HG03135 (cell line): Measurements from ENCODE around the gene GBA2.

Experiments
- ATAC-seq: cut with Tn5 transposase; IDR thresholded peaks from one replicate; pipeline ENCODE4 v1.9.1; 2021; ENCODE audit warnings: mild to moderate bottlenecking, moderate library complexity; ENCODE audit not compliant: unreplicated experiment

GBA2 gene

DNA sequence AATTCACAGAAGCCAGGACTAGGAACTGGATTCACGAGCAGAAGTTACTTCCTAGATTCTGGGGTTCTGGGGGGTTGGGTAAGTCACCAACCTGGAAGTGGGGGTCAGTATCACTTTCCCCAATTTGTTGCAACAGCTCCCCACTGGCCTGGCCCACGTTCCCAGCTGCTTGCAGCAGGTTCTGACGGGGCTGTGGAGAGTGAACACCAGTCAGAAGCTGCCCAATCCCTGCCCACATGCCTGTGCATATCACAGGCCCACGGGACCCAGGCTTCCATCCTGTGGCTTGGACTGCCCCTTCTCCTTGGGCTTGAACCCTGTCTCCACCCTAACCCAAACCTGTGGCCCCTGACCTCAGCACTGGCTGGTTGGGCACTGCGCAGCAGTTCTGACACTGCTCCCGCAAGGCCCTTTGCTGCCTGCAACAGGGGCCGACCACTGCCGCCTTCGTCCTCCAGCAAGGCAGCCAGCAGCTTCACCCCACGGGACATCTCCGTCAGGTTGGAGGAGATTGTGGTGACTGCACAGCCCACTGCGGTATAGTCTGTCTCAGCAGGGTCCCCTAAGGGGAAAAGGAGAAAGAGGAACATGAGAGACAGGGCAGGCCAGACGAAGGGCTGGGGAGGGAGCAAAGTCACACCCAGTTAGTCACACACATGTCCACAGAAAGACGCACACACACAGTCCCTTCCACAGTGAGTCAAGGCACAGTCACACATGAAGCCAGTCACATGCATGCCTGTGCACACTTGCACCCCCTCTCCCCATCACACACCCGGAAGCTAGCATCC, 30.1 kb downstream of the GBA2 start:
- no peak for ATAC-seq

DNA sequence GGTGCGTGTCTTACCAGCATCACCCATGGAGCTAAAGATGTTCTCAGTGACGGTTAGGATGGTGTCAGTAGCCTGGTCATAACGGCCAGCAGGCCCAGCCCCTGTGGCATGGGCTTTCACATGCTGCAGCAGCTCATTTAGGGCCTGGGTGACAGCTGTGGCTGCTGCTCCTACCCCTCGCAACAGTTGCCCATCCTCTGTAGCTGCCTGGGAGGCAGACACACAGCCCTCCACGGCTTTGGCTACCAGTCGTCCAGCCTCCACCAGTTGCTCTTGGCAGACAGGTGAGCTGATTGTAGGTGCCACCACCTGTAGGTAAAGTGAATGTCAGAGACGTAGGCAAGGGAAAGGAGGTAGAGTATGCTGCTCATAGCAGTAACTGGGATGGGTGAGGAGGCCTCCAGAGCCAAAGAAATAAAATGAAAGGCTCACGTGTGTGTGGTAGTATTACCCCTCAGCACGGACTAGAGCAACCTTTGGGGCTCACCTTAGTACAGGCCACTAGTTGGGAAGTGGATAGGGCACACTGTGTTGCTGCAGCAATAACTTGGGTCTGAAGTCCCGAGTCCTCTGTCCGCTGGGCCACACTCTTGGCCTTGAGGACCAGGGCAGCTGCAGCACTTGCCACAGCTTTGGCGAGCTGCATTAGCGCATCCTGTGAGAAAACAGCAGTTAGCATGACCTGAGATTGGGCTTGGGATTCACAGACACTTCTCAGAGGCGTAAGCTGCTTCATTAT, 31.7 kb downstream of the GBA2 start:
- no peak for ATAC-seq

DNA sequence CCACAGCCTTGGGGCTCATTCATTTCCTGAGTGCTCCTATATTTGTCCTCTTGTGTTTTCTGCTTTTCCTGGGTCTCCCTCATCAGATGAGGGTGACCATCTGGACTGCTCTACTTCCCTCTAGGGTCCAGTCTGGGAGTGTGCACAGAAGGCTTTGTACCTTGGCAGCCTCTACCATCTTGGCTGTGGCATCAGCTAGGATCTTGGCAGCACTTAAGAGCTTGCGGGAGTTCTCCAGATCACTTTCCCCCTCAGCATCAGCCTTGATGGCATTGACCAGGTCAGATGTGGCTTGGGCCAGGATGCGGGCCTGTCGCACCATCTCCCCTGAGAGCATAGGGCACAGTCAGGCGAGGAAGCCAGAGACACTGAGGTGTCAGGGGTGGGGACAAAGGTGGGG, 32.8 kb downstream of the GBA2 start:
- no peak for ATAC-seq

DNA sequence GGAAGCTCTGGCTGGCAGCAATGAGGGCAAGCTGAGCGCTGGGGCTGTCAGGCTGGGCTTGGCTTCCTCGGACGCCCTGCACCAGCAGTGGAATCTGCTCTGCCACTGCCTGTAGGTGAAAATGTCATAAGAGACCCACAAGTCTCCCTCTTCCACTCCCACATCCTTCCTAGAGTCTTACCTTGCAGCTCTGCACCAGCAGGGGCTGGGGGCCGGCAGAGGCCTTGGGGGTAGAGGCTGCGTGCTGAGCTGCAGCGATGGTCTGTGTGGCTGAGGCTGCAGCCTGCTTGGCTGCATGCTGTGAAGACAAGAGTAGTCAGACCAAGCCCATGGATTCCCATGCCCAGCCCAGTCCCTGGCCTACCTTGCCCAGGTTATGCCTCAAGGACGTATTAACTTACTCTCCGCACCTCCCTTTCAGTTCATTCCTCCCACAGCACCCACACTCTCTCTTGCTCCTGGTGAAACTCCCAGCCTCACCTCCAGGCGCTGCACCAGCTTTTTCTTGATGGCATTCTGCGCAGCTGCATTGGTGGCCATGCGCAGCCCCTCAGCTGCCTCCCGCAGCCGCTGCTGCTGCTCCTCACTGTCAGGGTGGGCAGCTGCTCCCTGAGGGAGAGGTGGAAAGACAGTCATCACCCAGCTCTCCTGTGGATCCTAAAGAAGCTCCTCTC, 34.3 kb downstream of the GBA2 start:
- ATAC-seq: no peak

DNA sequence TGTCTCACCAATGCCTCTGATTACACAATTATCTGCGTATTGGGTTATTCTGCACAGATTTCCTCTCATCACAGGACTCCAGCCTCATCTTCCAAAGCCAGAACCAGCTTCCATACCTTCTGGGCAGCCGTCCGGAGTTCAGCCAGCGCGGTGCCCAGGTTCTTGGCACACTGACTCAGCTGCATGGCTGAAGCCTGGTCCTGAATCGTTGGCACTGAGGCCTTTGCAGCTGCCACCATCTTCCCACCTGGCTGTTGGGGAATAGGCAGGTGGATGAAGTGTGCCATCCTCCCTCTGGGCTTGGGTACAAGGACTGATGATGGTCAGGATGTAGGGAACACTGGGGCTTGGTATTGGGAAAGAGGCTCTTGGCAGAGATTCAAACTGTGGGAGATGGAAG, 34.9 kb downstream of the GBA2 start:
- ATAC-seq: no peak

DNA sequence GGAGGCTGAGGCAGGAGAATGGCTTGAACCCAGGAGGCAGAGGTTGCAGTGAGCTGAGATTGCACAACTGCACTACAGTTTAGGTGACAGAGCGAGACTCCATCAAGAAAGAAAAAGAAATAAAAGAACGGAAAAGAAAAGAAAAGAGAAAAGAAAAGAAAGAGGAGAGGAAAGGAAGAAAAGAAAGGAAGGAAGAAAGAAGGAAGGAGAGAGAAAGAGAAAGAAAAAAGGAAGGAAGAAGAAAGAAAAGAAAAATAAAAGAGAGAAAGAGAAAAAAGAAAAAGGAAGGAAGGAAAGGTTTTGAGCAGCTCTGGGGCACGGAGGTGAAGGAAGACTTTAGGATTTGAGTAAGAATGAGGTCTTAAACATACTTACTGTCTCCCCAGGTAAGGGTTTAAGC, 35.5 kb downstream of the GBA2 start:
- ATAC-seq: no peak

DNA sequence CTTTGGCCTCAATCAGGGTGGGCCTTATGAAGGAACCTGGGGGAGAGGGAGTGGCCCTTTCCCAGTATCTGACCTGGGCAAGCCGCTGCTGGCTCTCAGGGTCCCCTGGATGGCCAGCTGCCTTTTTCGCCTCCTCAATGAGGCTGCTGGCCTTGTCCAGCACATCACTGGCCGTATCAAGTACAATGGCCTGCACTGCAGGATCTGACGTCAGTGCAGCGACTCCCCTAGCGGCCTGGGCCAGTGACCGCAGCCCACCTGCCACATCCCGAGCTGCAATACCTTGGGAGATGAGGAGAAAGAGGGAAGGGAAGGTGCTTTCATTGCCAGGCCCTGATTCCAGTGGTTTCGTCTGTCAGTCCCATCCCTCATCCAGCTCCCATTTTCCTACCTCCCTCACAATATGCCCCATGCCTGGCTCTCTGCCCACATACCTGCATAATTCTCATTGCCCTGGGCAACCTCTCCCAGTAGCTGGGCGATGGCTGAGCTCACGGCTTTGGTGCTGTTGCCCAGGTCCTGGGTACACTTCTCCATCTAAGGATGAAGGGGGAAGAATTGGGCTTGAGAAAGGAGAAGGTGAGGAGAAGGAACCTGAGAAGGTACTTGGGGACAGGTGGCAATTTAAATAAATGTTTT, 36.1 kb downstream of the GBA2 start:
- ATAC-seq: no peak

DNA sequence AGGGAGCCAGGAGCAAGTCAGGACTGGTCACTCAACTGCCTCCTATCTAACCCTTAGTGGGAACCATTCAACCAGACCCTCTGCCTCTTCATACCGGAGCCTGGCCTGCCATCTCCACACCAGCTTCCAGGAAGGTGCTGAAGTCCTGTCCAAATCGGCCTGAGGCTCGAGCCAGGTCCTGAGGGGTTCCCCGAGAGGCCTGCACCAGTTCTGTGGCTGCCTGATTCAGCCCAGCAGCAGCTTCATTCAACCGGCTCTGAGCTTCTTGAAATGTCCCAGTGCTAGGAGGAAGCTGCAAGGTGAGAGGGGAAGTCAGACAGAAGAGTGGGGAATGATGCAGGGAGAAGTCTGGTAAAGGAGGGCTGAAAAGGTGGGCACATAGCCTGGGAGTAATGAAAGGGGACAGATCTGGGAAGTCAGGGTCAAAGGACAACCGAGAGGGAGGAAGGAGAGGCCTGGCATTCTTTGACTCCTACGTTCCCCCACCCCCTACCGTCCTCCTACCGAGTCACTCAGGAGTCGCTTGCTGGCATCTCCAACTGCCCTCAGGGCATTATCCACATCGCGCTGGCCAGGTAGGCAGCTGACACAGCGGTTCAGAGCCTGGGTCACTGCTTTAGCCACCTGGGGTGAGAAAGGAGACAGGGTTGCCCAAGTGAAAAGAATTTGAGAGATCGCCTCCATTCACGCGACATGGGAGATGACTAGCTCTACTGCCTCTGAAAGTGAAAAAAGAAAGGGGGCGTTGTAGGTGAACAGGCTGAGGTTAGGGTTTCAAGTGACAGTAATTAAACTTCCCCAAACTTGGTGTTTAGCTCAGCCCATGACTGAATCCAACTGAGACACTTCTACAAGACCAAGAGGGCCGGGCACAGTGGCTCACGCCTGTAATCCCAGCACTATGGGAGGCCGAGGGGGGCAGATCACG, 37.3 kb downstream of the GBA2 start:
- no peak for ATAC-seq

DNA sequence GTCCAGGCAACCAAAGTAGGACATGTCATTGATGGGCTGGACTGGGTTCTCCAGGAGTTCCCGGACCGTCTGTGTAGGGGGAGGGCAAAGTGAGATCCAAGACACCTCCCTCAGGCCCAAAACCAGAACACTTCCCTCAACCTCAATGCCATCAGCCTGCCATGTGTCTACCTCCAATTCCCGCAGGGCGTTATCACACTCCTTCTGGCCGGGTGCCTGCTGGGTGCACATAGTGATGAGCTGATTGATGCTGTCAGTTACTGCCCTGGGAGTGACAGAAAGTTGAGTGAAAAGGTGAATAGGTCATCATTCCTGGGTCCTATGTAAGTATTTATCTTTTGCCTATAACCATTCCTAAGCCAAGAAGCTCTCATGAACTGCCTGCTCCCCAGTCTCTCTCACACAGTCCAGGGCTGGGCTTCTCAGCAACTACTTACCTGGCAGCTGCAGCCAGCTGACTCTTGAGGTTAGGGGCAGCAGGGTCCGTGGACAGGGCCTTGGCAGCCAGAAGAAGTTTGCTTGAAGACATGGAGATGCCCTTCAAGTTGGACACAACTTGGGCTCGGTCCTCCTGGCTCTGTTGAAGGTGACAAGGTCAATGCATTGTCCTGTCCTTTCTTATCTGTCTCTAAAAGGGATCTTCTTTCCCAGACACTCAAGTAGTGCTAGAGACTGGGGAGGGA, 38.1 kb downstream of the GBA2 start:
- ATAC-seq: no peak

DNA sequence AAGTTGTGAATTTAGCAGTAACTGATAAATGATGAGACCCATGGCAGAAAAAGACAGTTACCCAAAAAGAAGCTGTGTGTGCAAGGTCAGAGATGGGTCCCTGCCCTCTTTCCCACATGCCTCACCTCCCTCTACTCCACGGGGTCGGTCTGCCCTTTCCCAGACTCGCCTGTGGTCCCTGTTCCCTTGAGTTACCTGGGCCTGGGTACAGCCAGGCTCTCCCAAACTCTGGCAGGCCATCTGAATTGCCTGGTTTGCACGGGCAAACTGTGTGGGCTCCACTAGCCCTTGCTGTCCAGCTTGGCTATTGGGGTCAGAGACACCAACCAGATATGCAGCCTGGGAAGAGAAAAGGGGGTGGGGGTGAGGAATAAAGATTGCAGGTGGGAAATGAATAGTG, 40.9 kb downstream of the GBA2 start:
- ATAC-seq: no peak

DNA sequence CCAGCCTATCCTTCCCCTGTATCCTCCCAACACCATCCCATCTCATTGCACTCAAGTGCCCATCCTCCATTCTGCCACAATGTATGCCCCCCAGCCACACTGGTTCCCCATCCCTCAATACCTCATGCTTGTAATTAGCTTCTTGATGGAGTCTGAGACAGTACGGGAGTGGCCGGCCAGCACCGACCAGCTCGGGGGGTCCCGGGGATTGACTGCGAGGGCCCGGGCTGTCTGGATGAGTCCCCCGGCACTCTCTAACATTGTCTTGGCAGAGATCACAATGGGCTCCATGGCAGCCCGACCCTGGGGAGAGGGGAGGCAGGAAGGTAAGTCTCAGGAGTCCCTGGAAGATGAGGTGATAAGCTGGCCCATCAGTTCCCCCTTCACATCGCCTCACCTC, 42.1 kb downstream of the GBA2 start:
- ATAC-seq: no peak

DNA sequence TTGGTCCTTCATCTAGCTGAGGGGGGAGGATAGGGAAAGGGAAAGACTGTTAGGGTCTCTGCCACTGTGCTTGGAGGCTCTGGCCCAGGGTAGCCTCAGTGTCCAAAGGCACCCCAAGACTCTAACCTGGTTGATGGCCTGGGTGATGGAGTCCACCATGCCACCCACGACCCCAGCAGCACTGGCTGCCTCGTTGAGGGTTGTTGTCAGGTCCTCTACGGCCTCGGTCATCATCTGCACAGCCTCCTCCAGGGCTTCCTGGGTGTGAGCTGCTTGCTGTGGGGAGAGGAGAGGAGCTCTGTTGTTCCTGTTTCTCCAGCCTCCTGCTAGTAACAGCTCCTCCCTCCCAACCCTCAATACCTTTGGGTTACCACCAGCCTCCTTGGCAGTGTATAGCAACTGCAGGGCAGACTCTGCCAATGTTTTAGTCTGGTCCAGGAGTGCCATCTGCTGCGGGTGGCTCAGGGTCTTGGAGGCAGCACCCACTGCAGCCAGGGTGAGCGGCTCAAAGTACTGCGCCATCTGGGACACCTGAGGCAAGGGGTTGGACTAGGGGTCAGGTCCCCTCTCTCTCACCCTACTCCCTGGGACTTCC, 43.1 kb downstream of the GBA2 start:
- ATAC-seq: no peak

DNA sequence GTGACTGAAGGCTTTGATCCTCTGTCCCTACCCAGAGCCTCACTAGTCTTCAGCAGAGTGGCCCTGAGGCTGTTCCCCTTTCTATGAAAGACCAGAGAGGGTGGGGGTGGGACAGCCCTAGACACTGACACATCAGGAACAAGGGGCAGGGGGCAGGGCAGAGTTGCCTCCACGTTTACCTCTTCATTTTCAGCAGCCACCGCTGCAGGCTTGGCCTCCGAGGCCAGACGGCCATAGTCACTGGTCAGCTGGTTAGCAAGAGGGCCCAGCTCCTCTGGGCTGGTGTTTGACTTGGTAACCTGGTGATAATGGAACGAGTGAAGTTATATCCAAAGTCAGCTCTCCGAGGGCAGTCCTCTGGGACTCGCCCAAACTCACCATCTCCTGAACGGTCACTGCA, 43.7 kb downstream of the GBA2 start:
- ATAC-seq: no peak

DNA sequence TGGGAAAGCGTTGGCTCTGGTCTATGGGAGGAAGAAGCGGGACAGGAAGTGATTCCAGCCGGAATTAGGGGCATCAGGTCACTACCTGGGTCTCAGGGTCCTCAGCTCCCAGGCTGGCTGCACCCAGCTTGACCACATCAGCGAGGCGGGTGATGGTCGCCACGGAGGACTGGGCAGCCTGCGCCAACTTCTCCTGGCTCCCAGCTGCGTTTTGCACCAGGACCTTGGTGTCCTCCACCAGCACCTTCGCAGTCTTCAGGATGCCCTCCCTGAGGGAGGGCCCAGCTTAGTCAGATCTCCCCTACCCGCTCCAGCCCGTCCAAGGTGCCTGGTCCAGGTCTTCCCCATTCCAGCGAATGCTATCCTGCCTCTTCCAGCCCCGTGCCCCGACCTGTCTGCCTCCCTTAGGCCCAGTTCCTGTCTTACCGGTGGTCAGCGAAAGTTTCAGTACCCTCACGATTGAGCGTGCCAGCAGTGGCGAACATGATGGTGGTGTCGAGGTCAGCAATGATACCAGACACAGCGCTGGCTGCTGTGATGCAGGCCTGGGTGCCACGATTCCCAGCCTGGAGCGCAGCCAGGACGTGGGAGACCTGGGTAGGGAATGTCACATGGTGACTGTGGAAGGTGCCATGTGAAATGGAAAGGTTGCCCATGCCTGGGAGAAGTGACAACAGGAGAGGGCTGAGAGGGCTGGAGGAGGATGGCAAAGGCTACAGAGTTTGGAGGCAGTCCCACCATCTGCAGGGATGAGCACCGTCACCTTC, 44.9 kb downstream of the GBA2 start:
- no peak for ATAC-seq

DNA sequence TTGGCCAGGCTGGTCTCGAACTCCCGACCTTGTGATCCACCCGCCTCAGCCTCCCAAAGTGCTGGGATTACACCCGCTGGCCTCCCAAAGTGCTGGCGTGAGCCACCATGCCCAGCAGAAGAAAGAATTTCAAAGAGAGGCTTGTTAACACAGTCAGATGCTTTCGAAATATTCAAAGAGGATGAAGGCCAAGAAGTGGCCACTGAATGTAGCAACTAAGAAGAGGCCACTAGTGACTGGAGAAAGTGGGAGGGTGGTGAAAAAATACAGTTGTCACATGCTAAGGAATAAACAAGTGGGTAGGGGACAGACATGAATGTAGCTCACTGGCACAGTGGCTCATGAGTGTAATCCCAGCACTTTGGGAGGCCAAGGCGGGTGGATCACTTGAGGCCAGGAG, 46.3 kb downstream of the GBA2 start:
- ATAC-seq: no peak

DNA sequence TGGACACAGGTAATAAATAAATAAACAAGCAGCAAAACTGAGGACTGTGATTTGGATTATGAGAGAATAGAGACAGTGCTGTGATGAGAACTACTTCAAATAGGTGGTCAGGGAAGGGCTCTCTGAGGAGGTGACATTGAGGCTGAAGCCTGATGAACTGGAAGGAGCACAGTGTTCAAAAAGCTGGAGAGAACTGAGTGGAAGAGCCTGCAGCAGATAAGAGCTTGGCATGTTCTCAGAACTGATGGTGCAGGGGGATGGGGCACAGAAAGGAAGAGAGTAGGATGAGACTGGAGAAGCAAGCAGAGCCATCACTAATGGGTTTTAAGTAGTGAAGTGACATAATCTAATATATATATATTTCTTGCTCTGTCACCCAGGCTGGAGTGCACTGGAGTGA, 48.1 kb downstream of the GBA2 start:
- no peak for ATAC-seq

DNA sequence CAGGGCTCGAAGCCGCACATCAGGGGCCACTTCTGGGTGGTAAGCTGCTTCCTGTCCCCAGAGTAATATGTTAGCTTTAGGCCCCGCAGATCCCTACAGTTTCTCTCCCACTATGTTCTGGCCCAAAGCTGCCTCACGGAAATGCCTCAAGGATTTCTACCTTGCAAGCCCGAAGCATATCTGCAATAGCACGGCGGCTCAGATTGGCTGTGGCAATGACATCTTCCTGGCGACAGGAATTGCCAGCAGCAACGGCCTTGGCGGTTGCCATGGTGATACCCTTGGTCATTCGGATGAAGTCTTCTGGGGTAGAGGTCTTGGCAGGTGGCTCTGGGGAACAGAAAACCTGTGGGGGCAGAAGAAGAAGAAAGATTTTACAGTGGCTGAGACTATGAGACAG, 49.0 kb downstream of the GBA2 start:
- no peak for ATAC-seq

DNA sequence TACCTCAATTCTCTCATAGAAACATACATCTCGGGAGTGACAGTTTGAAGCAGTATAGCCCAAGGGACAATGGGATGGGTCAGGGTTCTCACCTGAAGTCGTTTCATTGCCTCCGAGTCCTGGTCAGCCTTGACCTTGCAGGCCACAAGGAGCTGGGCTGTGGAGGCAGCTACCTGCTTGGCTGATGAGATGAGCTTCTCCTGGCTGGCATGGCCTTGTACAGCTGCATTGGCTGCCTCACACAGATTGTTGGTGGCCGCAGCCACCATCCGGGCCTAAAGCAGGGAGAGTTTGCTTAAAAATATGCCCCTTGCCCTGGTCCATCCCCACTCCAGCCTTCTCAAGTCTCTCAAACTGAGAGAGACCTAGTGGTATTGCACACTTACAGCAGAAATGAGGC, 50.8 kb downstream of the GBA2 start:
- no peak for ATAC-seq

DNA sequence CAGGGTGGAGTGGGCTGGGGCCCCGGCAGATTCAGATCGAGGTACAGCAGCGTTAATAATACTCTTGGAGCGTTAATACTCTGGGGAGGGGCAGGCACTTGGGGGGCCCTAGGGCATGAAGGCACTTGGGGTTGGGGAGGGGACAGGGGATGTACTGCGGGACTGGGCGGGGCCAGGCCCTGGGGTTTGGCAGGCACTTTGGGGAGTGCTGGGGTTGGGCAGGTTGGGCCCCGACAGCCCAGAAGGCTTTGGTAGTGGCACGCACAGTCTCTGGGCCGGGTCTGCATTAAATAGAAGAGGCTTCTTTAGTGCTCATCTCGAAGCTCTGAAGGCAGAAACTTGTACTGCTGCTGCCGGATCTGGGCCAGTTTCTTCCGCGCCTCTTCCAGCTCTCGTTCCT, 51.5 kb downstream of the GBA2 start:
- ATAC-seq: no peak
